Activated CD4-positive, CD25-positive, alpha-beta regulatory T cell treated with anti-CD3 and anti-CD28 coated beads, Interleukin-2, amount 50 U/mL, for 24 hours (primary cell): Measurements from ENCODE around the gene ETV7.
"Not testable (repeated sequence)": the region's sequence is repeated elsewhere in the genome, so short reads cannot be mapped to it uniquely, and the experiment has no call there.

ENCODE experiments used
- ATAC-seq, 2 donors: fragments of 150-1000 bp; cut with Tn5 transposase; one replicate each; pipeline ENCODE4 v1.10.0; 2021; ENCODE audit warnings: mild to moderate bottlenecking in 1 of 2, moderate library complexity in 1 of 2

ETV7 gene

DNA sequence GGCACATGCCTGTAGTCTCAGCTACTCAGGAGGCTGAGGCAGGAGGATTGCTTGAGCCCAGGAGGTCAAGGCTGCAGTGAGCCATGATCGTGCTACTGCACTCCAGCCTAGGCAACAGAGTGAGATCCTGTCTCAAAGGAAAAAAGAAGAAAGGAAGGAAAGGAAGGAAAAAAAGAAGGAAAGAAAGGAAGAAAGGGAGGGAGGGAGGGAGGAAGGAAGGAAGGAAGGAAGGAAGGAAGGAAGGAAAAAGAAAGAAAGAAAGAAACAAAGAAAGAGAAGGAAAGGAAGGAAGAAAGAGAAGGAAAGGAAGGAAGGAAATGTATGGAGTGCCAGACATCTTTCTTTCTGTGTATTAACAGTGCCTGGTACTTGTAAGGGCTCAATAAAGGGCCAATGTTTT is 49.2 kb downstream of the ETV7 start:
- not testable (repeated sequence) for ATAC-seq

DNA sequence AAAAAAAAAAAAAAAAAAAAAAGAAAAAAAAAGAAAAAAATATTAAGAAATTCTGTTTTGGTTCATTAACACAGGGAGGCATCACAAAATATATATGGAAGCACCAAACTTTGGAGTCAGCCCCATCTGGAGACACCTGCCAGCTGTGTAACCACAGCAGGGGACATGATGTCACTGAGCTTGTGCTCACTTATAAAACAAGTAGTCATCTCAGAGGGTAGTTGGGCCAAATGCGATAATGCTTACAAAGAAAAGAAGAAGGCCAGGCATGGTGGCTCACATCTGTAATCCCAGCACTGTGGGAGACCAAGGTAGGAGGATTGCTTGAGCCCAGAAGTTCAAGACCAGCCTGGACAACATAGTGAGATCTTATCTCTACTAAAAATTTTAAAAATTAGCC is 49.7 kb downstream of the ETV7 start:
- ATAC-seq, result no peak

DNA sequence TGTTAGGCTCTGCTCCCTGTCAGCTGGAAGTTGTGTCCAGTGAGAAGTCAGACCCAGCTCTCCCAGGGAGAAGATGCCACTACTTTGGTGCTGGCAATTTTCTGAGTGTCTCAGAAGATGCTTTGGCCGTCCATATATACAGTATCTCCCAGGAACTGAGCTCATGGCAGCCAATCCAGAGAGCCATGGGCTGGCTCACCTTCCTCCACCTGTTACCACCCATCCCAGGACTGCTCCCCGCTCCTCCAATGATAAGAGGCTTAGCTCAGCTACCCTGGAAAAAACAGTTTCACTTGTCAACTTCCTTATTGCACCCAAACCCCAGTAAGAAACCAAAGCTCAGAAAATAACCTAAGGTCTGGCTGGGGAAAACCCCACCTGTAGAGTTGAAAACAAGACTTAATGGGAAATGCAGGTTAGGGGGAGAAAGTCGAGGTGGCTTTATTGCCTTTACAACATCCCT is 50.7 kb downstream of the ETV7 start, which contains the start of gene BNIP5:
Gene BNIP5 (minus strand): TSS at position 110 of the 463 bp plus-strand sequence. CDS start 6,198 bp downstream, outside the sequence.
- no peak for ATAC-seq

DNA sequence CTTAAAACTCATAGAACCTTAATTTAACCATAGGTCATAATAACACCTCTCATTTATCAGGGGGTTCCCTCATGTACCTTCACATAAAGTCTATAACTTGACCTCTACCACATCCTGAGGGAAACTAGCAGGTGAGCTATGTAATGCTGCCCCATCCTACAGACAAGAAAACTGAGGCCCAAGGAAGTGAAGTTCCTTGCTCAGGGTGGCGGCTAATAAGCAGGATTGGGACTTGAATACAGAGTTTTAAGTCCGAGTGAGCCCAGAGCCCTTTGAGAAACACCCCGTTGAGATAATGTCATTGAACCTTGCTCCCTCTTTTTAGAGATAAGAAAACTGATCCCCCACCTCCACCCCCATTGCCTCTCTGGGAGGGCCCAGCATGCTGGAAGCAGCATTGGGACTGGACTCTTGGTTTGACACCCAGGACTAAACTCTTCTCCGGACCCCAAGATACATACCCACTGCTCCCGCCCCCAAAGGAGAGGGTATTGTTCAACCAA is 51.2 kb downstream of the ETV7 start:
- no peak for ATAC-seq

DNA sequence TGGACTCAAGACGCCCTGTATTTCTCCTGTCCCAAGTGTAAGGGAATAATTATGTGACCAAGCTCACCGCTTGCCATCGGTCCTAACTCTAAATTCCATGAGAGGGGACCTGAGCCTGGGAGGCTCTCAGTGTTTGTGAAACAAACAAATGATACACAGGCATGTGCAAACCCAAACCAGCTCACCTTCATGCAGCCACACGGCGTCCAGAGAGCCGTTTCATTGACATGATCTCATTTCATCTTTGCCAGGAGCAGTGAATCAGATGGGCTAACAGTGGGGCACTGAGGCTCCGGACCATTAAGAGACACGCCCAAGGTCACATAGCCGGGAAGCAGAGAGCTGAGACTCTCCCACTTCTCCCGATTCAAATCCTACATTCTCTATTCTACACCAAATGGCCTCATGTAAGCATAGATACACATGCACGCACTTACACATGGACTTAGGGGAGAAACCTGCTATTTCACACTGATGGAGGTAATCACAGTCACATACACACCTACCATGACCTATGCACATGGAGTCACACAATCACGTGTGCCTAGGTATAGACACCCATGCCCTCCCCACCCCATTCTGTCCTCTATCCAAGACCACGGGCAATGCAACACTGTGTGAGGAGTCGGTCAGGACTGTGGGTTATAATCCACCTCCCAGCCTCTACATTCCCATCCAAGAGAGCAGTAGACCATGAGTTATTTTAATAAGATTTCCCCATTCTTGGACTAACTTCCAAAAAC is 51.8 kb downstream of the ETV7 start:
- ATAC-seq, result no peak

DNA sequence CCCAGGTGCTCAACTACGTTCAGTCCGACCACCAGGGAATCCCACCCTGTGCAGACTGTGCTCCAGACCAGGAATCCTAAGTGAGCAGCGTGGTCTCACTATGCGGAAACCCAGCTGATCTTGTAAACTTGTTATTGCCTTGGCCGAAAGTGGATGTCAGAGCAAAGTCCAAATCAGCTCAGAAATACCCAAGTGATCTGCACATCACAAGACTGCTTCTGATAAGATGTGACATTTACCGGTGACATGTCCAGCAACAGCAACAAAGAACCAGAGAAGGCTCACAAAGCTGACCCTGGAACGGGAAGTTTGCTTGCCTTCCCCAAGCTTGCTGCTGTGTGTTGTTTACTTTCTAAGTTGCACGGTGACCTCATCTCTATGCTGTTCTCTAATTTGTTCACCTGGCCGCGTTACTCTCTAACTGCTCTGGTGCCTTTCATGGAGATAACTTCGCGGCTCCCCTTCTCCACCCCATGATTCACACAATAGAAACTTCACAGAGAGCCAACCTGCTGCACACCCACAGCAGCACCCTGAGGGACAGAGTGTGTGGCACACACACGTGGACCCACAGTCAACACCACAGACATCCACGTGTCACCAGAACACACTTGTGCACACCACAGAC is 52.5 kb downstream of the ETV7 start:
- no peak for ATAC-seq

DNA sequence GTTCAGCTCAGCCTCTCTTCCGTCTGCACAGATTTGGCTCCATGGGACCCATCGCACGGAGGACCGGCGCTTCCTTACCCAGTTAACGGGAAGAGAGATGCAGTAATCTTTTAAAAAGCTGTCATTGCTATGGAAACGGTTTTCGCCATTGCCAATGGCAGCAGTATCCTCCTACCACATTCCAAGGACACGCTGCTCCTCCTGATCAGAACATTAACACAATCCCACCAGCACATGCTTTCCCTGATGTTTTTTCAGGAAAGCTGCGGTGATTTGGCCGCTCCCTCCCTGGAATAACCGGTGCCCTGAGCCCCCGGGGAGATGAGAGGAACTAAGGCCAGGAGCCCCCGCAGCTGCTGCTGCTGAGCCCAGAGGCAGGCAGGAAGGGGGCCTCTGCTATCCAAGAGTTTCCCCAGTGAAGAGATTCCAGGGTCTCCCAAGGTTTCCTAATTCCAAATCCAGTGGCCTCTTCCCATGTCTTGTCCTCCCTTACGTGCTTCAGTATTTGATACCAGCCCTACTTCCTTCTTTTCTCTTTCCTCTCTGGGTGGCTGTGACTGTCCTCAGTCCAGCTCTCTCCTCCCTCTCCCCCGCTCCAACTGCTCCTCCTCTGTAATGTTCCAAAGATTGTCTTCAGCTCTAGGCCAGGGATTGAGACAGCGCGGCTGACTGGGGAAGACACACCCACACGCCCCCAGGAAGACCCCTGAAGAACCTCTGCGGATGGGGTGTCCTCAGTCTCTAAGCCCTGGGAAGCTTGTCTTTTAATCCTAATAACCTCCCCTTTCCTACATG is 53.3 kb downstream of the ETV7 start:
- no peak for ATAC-seq

DNA sequence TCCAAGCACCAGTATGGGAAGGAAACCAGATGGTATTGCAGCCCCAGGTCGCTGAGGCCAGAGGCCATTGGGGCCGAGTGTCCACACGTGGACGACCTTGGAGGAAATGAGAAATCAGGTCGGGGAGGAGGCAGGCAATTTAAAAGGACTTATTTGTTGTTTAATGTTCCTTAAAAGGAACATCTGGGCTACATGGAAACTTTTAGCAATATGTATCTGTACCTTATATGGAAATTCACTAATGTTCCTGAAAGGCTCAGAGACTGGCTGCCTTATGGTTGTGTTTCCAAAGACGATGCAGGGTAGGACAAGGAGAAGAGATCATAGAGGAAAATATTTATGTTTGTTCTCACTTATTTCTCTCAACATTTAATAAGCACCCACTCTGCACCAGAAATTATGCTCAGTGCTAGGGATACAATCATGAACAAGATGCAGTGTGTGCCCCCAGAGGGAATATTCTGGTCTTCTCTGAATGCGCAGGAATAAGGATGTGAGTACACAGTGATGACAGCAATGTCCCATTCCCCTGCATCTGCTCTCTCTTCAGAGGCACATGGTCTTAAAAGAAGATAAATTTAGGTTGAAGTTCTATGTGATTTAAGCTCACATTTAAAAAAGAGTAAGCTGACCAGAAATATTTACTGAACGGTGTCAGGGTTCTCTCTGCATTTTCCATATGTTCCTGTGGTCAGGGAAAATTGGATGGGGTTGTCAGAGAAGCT is 54.1 kb downstream of the ETV7 start:
- ATAC-seq, result no peak

DNA sequence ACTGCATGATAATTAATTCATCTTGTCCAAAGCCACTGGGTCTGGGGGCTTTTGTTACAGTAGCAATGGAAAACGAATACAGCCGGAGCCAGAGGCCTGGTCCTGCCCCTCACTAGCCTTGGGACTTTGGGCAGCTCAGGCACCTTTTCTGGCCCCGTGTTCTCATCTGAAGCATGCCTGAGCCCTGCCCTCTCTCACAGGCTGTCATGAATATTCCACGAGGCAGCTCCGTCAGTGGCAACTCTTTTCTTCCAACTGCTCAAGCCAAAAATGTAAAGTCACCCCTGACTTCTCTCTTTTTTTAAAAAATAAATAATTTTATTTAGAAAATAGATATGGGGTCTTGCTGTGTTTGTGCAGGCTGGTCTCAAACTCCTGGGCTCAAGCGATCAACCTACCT is 56.1 kb downstream of the ETV7 start:
- no peak for ATAC-seq

DNA sequence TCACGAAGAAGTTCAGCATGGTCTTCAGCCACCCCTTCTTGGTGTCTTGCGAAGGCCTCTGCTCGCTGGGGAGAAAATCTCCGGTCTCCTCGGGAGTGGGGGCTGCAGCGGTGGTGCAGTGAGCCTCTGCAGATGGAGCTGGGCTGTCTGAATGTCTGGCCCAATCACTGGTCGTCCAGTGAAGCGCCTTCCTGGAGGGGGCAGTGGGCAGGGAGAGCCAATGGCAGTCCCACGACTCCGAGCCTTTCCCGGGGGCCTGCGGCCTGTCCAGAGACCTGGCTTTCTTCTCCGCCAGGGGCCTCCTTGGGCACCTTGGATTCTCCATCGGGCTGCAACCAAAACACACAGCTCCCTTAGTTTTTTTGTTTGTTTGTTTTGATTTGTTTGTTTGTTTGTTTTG is 57.1 kb downstream of the ETV7 start:
- ATAC-seq, result no peak

DNA sequence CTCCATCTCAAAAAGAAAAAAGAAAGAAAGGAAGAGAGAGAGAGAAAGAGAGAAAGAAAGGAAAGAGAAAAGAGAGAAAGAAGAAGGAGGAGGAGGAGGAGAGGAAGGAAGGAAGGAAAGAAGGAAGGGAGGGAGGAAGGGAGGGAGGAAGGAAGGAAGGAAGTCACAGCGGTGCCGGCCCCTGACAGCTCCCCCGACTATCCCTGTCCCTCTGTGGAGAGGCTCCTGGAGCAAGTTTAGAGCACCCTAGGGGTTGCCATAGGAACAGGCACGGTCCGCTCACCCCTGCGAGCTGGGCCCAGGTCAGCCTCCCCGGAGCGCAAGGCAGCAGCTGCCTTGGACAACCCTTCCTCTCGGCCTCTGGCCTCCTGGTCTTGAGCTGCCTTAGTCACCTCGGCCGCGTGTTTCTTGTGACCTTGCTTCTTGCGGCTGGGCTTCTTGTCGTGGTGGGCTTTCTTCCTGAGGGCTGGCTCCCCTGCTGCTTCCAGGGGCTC is 57.6 kb downstream of the ETV7 start:
- ATAC-seq, result no peak

DNA sequence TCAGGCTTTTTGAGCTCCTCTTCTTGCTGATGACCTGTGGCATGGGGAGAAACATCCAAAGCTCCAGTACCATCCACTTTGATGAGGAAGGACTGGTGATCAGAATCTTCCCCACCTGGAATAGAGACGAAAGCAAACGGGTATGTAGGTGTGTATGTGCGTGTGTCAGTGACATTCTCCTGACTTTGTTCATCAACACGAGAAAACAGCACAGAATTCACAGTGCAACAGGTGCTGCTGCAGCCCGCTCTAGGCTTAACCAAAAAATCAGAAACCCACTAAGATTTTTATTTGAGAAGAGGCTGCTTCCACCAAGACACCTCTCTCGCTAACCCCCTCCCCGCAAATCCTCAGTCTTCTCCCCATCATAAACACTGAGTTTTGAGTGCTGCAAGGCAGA is 58.9 kb downstream of the ETV7 start:
- ATAC-seq, result no peak

DNA sequence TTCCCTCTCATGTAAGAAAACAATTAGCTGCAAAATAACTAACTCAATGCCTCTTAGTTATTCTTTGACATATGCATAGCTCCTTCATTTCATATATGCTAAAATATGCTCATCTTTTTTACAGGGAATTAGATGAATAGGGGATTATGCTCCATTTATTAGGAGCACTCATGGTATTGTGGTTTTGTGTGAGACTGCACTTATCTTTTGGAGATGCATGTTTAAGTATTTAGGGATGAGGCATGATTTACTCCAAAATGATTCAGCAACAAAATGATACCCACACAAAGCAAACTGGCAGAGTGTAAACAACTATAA is 59.6 kb downstream of the ETV7 start:
- ATAC-seq, result no peak

DNA sequence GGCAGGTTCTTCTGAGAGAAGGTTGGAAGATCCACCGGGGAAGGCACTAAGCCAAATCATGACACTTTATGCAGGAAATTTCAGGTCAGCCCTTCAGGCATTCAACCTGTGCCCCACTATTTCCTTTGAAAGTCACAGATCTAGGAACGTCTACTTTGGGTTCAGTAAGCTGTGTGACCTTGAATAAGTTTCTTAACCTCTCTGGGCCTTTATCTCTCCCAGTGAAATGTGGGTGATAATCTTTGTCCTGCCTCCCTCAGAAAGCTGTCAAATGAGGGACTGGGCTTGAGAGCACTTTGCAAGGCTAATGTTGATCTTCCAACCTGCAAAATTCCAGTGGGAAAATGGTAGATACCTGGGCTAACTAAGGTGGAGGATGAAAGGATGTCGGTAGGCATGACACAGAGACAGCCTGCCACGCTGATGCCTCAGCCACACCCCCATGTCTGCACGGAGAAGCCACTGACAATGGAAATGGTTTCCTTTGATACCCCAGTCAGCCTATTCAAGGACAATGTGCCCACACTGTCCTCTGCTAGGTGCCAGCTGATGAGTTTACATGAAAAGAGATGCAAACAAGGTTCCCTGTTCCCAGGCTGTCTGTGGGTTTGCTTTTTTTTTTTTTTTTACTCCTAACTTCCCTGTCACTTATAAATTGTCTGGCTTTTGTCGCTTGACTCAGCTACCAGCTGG is 60.1 kb downstream of the ETV7 start:
- ATAC-seq, result no peak

DNA sequence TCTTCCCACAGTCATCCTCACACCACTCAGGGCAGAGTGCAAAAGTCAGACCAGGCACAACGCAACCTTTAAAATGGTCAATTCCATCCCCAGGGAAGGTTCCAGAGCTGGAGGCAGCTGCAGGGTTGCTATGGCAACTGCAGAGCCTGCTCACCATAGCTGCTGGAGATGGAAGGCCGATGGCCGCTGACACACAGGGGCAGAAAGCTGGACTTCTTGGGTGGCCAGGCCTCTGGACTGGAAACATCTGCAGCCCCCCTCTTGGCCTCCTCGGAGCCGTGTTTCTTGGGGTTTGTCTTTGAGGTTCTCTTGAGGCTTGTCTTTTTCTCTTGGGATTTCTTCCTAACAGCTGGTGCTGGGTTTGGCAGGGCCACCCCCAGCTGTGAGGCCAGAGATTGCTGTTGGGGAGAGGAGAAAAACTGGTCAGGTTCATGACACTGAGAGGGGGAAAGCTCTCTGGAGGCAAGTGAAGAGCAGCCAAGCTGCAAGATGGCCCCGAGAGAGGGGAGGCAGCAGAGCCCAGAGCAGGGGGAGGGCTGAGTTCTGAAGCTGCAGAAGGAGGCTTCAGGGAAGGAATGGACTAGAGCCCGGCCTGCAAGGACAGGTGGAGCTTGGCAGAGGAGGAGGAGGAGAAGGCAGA is 61.0 kb downstream of the ETV7 start:
- no peak for ATAC-seq

DNA sequence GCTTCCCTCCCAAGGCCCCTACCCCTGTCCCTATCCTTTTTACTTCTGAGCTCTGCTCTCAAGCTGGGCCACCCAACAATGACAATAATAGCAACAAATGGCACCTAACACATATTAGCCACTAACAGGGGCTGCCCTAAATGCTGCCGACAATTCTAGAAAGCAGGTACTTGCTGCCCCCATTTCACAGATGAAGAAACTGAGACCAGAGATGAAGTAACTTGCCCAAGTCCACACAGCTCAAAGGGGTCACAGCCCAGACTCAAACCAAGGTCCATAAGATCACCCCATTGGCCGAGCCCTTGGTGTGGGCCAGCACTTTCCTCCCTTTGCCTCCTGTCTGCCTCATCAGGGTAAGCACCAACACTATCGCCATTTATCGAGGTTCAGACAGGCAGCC is 62.8 kb downstream of the ETV7 start:
- ATAC-seq, result no peak

DNA sequence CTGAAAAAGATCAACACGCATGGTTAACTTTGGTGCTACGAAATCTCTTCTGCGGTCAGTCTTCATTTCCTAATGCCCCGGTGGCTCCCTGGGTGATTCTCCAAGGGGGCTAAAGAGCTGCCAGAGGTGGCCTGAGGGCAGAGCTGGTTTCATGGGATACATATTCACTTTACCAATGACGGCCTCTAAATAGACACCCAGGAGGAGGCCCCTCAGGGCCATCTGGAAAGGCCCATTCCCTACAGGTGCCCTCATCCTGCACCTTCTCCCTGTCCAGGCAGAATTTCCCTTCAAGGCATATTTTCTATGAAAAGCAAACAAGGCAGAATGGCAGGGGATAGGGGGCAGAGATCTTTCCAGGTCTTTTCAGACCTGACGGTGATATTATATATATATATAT is 63.3 kb downstream of the ETV7 start:
- no peak for ATAC-seq

DNA sequence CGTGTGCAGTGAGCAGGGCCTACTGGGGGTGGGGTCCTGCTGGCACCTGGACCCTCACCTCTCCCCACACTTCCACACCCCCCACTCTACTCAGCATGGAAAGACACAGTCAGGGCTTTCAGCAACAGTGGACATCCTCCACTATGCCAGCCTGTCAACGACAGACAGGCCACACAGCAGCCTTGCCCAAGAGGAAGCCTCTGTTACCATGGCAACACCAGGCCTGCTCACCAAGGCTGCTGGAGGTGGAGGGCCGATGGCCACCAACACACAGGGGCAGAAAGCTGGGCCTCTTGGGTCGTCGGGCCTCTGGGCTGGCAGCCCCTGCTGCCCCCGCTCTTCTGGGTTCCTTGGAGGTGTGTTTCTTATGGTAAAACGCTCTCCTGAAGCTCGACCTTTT is 64.4 kb downstream of the ETV7 start:
- ATAC-seq, result no peak

DNA sequence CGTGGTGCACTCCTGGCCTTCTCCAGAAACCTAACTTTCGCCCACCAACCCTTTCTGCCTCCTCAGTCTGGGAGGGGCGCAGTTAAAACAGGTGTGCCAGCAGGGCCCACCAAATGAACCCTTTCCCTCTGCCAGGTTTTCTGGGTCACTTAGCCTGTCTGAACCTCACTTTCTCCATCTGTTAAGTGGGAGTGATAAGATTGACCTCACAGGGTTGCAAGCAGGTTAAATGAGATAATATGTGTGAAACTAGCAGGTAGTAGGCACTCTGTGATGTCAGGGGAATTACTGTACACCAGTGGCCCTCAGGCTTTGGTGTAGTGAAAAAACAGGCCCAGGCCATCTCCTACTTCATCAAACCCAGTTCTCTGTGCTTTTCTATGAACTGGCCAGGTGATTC is 64.9 kb downstream of the ETV7 start:
- ATAC-seq, result no peak

DNA sequence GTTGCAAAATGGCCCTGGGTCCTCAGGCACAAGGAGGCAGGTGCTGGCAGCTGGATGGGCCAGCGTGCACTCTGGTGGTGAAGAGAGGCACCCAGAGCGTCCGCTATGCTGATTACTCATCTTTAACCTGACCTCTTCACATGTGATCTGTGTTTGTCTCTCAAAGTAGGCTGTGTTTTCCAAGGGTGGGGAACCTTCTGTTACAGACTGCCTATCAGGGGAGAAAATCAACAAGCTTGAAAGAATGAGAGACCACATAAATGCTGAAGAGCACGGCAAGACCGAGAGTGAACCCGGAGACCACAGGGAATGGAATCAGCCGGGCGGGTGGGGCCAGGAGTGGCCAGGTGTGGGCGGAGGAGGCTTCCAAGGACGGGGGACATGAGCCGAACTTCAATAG is 67.0 kb downstream of the ETV7 start:
- ATAC-seq, result no peak

DNA sequence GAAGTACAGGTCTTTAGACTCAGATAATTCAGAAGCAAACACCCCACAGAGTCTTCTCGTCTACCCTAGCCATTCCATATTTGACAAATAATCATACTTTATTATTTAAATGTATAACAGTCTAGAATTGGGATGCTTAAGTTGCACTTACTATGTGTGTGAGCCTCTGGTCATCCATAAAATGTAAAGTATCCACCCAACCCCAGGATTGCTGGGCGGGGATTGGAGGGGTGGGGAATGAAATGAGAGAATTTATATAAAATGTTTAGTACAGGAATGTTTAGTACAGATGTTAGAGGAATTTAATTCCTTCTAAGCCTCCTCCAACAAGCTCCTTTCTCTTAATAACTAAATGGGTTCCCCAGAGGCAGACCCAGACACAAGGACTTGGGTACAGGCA is 67.6 kb downstream of the ETV7 start:
- ATAC-seq, result no peak

DNA sequence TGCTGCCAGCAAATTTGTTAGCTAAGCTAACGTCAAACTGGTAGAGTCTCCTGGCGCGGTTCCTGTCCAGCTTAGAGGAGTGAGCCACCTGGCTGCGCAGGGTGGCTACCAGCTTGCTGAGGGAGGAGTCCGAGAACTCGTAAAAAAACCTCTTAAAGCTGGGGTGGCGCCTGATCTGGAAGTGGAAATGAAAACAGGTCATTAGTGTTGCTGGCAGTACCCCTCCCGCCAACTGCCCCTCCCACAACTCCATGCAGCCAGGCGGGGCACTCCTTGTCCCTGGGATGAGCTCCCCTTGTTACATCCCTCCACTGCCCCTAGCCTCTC is 68.1 kb downstream of the ETV7 start:
- ATAC-seq, result no peak
